ENCODE data around the gene CYBC1.

GRCh38 chr17:82483204-82483660, 32.7 kb upstream of the CYBC1 start:
- TF ChIP-seq CTCF (IDR thresholded peaks at IDR 0.05), result no peak
- TF ChIP-seq POLR2AphosphoS5 (IDR thresholded peaks at IDR 0.05; ENCODE audit: low read depth, low read length), result no peak
- TF ChIP-seq SIN3A (IDR thresholded peaks at IDR 0.05; ENCODE audit: borderline replicate concordance, insufficient read depth, low read depth, low read length), result no peak
- TF ChIP-seq REST (IDR thresholded peaks at IDR 0.05; ENCODE audit: insufficient read depth in 1 of 2, low read depth in 2 of 2, low read length in 1 of 2), result no peak
- no peak for TF ChIP-seq TCF7L2 (IDR thresholded peaks at IDR 0.05; ENCODE audit: low read depth, low read length)

All from Panc1 (cell line).